CD4-positive, alpha-beta T cell treated with Interleukin-4 for 1 hour (primary cell): ENCODE data around the gene DPY30.

ENCODE experiments used
- DNase-seq, 2 donors: peaks; one replicate each; pipeline ENCODE4 v3.0.0-alpha.2; 2020 to 2022

The DPY30 gene

DNA sequence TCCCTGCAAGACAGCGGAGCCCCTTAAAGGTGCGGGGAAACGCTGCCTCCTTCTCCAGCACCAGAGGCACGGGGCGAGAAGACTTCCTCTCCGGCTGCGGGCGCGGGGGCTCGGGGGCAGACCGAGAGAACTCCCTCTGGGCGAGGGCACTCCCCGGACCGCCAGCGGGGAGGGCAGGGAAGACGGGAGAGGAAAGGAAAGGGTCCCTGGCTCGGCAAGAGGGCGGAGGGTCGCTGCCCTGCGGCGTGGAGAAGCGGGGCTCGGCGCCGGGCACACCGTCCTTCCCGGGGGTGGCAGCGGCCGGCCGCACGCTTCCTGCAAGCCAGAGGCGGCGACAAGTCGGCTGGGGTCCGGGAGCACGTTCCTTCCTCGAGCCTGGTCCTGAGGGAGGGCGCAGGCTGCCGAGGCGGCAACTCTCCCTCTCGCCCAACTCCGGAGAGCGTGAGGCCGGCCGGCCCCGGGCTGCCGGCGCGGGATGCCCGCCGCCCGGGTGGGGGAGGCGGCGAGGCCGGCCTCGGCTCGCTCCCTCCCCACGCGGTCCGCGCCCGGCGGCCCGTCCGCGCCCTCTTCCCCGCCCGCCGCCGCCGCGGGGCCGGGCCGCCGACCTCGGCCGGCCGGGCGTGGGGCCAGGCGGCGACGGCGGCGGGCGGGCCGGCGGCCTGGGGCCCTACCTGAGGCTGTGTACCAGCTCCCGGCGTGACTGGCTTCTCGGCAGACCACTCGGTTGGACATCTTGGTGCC, 29.9 kb downstream of the DPY30 start:
- DNase-seq = peak; percentile 10 to 21

DNA sequence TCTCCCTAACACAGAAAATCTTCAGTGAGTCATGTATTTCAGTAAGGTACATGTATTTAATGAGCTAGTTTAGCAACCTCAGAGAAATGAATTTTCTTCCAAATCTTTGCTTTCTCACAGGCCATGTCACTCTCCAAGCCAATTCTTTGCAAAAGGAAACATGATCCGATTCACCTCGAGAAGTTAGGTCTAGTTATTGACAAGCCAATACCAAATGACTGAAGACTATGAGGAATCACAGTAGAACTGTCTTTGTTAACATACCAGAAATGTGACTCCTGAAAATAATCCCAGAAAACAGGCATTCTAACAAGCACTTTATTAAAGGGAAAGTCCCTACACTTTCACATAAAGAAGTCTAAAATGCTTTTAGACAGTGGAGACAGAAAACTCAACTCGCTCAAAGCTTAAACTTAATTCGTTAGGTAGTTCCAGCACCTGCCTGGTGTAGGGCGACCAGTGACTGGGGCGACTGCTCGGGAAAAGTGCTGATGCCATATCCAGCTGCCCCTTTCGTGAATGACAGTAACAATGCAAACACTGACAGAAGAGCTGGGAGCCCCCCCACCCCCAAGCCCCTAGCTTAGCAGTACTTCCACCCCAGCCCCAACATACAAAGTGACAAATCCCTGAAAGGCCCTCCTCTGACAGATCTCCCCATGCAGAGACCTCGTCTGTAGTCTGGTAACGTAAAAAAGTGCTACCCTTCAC, 30.6 kb downstream of the DPY30 start:
- peak in 1 of 2 donors; percentile 35 for DNase-seq

DNA sequence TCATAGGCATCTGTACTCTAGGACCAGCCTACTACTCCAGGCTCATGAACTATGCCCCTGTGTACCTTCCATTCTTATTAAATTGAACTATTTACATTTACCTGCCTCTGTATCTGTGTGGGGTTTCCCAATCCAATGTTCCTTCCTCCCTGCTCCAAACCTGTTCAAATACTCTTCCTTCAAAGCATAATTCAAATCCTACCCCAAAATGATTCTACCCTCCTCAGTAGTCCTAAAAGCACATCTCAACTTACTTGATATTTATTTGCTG, 32.5 kb downstream of the DPY30 start:
- no peak for DNase-seq

DNA sequence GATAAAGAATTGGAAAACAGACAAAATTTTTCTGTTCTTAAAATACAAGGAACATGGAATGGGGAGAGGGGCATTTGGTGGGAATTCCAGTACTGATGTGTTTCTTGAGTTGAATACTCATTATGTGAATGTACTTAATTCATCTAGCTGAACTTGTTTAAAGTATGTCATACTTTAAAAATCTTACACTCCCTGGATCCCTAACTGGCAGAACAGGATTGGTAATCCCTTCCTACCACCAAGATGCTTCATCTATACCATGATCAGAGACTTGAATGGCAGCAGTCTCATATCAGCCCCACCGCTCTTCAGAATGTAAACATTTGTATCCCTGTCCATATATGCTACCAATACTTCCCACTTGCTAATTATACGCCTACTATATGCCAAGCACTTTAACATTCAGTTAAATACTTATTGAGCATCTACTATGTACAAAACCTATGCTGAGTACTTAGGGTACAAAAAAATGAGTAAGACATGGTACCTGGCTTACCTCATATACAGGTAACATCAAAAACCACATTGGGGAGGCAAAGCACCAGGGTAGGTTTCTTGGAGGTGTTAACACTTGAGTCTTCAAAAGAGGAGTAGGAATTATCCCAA, 34.1 kb downstream of the DPY30 start:
- no peak for DNase-seq

DNA sequence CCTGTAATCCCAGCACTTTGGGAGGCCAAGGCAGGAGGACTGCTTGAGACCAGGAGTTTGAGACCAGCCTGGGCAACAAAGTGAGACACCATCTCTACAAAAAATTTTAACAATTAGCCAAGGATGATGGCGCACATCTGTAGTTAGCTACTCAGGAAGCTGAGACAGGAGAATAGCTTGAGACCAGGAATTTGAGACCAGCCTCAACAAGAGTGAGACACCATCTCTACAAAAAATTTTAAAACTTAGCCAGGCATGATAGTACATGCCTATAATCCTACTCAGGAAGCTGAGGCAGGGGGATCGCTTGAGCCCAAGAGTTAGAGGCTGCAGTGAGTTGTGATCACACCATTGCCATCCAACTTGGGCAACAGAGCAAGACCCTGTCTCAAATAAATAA, 35.8 kb downstream of the DPY30 start:
- DNase-seq = no peak

DNA sequence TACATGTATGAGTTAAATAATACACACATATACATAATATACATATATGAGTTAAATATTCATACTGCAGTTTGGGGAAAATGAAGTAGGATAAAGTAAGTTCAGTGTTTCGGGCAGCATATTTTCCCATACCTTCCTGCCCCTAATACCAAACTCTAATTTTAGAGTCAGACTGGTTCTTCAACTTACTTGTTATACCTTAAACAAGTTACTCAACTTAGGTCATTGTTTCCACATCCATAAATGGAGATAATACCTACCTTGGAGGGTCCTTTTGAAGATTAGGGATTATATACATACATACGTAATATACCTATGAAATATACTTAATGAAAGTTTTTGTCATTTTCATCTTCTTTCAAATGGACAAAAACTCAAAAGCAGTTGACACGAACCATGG, 37.2 kb downstream of the DPY30 start:
- DNase-seq = no peak

DNA sequence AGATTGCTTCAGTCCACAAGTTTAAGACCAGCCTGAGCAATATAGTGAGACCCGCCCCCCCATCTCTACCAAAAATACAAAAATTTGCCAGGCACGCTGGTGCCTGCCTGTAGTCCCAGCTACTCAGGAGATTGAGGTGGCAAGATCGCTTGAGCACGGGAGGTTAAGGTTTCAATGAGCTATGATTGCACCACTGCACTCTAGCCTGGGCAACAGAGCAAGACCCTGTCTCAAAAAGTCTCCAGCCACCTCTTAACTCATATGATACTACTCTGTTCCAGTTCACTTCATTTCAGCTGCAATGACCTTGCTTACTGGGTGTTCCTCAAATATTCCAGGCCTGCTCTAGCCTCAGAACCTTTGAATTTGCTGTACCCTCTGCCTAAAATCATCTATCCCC, 40.2 kb downstream of the DPY30 start:
- no peak for DNase-seq

DNA sequence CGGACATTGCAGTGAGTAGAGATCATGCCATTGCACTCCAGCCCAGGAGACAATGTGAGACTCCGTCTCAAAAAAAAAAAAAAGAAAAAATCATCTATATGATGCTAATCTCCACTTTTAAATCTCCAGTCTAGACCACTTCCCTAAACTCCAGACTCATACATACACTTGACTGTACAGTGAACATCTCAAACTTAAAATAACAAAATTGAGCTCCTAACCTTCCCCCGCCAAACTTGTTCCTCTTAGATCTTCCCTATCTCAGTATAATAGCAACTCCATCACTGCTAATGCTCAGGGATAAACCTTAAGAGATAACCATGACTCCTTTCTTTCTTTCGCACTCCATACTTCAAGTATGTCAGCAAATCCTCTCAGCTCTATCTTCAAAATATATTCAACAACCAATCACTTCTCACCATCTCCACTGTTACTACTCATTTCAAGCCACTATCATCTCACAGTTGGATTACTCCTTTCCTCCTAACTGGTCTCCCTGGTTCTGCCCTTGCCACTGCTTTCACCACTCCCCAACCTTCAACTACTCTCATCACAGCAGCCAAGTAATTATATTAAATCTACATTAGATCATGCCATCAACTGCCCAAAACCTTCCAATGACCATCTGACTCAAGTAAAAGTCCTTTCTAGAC, 40.7 kb downstream of the DPY30 start:
- DNase-seq = no peak

DNA sequence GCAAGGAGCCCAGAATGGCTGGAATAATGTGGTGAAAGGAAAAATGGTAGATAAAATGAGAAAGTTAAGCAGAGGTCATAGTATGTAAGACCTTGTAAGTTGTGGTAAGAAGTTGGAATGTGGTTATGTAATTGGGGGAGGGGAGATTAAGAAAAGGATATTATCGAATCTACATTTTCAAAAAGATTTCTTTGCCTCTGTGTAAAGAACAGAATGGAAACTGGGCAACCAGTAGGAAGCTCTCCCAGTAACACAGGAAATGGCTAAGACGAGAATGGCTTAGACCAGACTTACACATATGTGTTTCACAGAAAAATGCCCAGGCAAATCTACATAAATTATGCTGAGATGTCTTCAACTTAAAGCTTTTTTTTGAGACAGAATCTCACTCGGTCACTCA, 42.0 kb downstream of the DPY30 start:
- peak in 1 of 2 donors; percentile 13 for DNase-seq

DNA sequence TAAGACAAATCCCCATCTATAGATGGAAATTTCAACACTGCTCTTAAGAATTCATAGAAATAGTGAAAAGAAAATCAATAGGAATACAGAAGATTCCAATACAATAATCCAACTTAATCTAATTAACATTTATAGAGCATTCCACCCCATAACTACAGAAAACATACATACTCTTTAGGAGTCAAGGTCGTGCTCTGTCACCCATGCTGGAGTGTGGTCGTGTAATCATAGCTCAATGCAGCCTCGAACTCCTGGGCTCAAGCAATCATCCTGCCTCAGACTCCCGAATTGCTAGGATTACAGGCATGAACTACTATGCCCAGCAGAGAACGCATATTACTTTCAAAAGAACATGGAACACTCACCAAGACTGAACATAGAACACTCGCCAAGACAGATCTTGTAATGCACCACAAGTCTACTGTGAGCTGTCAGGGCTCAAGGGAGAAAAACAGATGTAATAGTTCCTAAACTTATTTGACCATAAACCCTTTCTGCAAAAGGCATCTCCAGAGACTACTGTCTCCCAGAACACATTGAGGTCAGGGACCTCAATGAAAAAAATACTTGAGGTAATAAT, 42.9 kb downstream of the DPY30 start:
- no peak for DNase-seq

DNA sequence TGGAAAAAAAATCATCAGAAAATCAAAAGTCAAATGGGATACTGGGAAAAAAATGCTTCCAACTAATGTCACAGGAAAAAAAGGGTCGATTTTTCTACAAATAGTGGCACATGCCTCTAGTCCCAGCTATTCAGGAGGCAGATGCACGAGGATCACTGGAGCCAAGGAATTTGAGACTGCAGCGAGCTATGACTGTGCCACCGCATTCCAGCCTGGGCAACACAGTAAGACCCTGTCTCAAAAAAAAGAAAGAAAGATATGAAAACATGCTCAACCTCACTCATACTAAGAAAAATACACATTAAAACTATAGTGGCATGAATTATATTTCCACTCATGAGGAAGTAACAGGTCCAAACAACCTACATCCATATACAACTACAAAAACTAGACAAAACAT, 46.7 kb downstream of the DPY30 start:
- DNase-seq = no peak

DNA sequence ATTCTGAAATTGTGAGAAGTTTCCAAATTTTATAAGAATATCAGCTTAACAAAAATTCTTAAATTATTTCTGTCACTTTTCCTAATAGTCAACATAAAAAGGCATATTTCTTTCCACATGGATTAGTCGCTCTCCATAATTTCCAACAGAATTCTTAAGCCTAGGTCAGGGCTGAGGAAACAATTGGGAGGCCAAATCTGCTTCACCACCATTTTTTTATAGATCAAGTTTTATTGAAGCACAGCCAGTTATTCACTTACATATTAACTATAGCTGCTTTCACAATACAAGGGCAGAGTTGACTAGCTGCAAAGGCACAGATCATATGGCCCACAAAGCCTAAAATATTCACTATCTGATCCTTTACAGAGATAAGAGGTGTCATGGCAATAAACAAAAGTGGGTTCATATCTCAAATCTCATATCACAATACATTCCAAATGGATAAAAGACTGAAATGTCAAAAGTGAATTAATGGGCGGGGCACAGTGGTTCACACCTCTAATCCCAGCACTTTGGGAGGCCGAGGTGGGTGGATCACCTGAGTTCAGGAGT, 47.5 kb downstream of the DPY30 start:
- no peak for DNase-seq

DNA sequence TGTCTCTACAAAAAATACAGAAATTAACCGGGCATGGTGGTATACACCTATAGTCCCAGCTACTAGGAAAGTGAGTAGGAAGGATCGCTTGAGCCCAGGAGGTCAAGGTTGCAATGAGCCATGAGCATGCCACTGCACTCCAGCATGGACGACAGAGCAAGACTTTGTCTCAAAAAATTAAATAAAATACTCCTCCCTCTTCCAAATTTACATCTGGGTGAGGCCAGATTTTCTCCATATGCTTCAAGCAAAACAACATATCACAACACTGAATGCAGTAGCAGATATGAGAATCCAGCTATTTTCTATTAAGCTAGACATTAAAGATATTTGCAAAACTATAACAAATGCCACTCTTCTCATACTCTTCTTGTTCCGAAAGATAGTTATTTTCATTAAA, 49.7 kb downstream of the DPY30 start:
- no peak for DNase-seq

DNA sequence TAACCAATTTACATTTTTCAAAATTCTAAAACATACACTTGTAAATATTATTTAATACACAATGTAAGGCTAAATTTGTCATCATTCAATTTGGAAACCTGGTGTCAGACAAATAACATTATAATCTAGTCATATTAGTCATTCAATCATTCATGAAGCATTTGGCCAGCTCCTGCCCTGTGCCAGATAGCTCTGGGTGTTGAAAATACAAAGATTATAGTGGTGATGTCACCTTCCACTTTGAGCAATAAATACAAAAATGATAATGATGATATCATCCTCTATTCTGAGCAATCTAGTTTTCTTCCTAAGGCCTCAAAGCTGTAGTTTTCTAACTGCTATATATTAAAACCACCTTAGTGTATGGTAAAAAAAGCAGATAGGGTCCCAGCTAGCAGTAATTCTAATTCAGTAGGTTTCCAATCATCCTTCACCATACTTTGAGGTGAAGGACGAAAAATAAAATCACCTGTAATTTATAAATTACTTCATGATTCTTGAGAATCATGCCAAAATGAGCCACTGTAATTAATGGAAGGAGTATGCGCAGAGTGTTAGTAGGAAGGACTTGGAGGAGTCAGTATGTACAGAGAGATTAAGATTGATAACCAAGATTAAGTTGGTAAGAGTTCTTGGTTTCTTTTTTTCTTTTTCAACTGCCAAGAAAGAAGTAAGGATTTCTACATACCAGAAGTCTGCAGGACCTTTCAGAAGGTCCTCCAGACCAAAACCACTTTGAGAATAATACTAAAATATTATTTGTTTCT, 52.0 kb downstream of the DPY30 start:
- no peak for DNase-seq

DNA sequence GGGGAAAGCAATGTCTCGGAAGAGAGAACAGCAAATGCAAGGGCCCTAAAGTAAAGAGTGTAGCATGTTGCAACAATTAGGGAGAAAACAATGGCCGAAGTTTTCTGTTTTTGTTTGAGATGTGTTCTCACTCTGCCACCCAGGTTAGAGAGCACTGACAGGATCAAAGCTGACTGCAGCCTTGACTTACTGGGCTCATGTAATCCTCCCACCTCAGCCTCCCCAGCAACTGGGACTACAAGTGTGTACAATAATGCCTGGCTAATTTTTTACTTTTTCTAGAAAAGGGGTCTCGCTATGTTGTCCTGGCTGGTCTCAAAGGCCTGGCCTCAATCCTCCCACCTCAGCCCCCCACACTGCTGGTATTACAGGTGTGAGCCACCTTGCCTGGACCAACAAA, 52.7 kb downstream of the DPY30 start:
- DNase-seq = no peak

DNA sequence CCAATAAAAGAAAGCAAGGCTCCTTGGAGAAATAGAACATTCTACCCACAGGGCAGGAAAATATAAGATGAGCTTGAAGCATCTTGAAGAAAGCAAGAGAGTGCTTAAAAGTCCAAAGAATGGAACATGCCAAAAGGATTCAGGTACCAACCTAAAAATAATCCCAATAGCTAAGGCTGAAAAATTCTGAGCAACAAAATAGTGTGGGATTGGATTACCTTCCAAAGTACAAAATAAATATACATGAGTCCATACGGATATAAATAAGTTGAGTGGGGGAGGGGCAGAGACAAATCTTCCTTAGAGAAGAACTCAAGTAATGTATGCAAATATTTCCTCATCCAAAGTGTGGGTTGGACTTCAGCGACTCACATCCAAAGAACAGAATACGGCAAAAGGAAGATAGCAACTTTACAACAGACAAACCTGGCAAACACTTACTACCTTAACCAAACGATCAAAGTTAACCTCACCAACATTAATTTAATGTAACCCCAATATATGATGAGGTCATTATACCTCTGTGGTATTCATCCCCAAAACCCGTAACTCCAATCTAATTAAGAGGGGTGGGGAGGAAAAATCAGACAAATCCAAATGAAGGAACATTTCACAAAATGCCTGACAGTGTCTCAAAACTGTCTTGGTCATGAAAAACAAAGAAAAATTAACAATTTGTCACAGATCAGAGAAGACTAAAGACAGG, 55.7 kb downstream of the DPY30 start:
- DNase-seq = no peak

DNA sequence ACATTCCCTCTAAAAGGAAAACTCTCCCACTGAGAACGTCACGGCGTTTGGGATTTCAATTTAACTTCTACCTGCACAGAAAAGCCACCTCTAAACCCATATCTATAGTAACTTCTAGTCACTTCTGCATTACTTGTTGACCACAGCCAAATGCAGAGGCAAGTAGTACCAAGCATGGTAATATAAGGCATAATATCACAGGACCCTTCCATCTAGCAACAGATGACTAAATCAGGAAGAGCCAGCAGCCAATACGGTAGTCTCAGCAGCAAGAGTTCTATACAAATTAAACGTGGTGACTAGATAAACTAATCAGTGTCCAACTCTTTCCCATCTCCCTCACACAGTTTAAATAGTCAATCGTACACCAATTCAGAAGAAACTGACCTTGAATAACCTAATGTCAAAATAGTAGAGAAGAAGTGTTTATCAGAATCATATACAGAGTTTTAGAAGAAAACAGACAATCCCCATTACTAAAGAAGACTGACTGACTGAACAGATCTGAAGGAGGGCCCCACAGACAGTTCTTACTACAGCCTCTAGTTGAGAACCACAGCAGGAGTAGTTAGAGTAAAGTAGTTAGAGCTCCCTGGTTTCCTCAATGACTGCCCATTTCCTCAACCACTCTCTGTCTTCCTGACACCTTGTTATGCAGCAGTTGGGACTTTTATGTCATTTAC, 58.8 kb downstream of the DPY30 start:
- DNase-seq = peak; percentile 30 to 38

DNA sequence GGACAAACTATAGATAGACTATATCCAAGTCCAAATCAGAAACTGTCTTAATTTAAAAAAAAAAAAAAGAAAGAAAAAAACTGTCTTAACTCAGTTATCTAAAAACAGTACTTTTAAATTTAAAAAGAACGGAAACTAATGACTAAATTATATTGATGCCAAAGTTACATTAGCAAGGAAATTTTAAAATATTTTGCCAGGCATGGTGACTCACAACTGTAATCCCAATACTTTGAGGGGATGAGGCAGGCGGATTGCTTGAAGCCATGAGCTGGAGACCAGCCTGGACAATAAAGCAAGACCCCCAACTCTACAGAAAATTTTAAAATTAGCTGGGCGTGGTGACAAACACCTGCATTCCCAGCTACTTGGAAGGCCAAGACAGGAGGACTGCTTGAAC, 59.6 kb downstream of the DPY30 start:
- DNase-seq = no peak

DNA sequence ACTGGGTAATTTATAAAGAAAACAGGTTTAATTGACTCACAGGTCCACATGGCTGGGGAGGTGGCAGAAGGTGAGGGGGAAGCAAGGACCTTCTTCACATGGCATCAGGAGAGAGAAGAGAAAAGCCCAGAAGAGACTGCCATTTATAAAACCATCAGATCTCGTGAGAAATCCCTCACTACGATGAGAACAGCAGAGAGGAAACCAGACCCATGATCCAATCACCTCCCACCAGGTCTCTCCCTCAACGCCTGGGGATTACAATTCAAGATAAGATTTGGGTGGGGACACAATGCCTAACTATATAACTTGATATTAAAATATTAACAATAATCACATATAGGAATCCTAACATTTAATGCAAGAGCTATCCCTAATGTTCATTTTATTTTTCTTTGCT, 60.6 kb downstream of the DPY30 start:
- no peak for DNase-seq

DNA sequence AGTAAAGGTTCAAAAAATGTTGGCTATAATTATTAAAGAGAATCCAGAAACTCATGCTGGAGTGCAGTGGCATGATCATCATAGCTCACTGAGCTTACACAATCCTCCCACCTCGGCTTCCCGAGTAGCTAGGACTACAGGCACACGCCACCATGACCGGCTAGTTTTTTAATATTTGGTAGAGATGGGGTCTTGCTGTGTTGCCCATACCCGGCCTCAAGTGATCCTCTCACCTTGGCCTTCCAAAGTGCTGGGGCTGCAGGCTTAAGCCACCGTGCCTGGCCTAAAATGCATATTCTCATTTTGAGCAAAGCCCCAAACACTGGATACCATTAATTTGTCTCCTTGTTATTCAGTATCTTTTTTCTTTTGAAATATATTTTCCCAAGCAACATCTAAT, 61.2 kb downstream of the DPY30 start:
- DNase-seq = no peak
